Psoas muscle (tissue), 8 donors: ENCODE results near the gene MACROH2A2. TPM values are rescaled to one million over a fixed set of nuclear protein-coding genes. Genes with fewer than 3 reads are reported as not detected.
"Not testable (repeated sequence)": the region's sequence is repeated elsewhere in the genome, so short reads cannot be mapped to it uniquely, and the experiment has no call there.

ENCODE experiments used
- ATAC-seq, 4 donors: fragments of 200-7000 bp; cut with Tn5 transposase; one replicate each; pipeline ENCODE4 v1.9.1; 2020; ENCODE audit warnings: moderate library complexity in 3 of 4, mild to moderate bottlenecking in 2 of 4
- DNase-seq, 2 donors: peaks; one replicate each; pipeline ENCODE4 v3.0.0-alpha.2; 2020
- H3K27ac ChIP-seq: fragments of 200-600 bp; one replicate; pipeline ENCODE4 v1.8.0; 2022
- H3K27me3 ChIP-seq, 3 donors: fragments of 200-600 bp in 1 of 3; one replicate each; pipeline versions ENCODE4 v1.6.1 to v1.8.0; 2013 to 2022; ENCODE audit warnings: low read length in 2 of 3, mild to moderate bottlenecking in 2 of 3, moderate library complexity in 1 of 3; ENCODE audit not compliant: insufficient read depth in 3 of 3
- H3K36me3 ChIP-seq, 2 donors: fragments of 200-600 bp in 1 of 2; one replicate each; pipeline versions ENCODE4 v1.6.1 to v1.8.0; 2013 to 2022; ENCODE audit warnings: low read depth in 1 of 2, mild to moderate bottlenecking in 1 of 2, moderate library complexity in 1 of 2; ENCODE audit not compliant: insufficient read depth in 1 of 2
- H3K4me1 ChIP-seq: fragments of 200-600 bp; one replicate; pipeline ENCODE4 v1.8.0; 2022
- H3K4me3 ChIP-seq: fragments of 200-600 bp; one replicate; pipeline ENCODE4 v1.8.0; 2022; ENCODE audit warnings: mild to moderate bottlenecking
- H3K9me3 ChIP-seq: fragments of 200-600 bp; one replicate; pipeline ENCODE4 v1.8.0; 2022
- CTCF ChIP-seq: fragments of 200-600 bp; IDR thresholded peaks from one replicate; pipeline ENCODE4 v1.8.0; 2022; ENCODE audit warnings: antibody characterized with exemption
- WGBS, 3 donors: extraction: QIAGEN DNeasy Blood & Tissue Kit; methylation state at CpG; one replicate each; pipeline versions ENCODE4 v1.1.6 to v1.1.7; 2013; 5-methylcytosine and 5-hydroxymethylcytosine counted together
- intact Hi-C, 2 donors: fragments of 100-400 bp; cut with DNase I; formaldehyde crosslinking; loops; one replicate each; pipeline versions ENCODE4 v1.11.0 to v1.14.2; 2022
- polyA plus RNA-seq, 3 donors: library from polyadenylated mRNA; stranded (reverse); fragments of 200-250 nt; gene quantifications; one replicate each; pipeline ENCODE4 v1.2.3, GENCODE V29; 2013
- total RNA-seq, 4 donors: library from RNA; stranded (reverse); fragmentation: NEBNext Ultra II Directional in 2 of 4; extraction: Animal tissue kit (Norgen Biotek cat#: 25700) in 2 of 4; gene quantifications; one replicate each; pipeline versions ENCODE4 v1.2.1 to v1.2.4, GENCODE V29; 2021 to 2023
- donor health status: healthy with polysubstance abuse.
- donor health status: DM: no; HTN: no; CAD: no; lungs with moderate emphysema.
- donor health status: Bipolar disorder and iron deficiency.
- donor health status: healthy.
- donor health status: DM: yes; HTN: yes; CAD: no.
- donor health status: DM: no; HTN: no; CAD: no.
- donor health status: DM: no; HTN: no; CAD: no.
- donor health status: DM: yes; HTN: yes; CAD: no.

Gene MACROH2A2
- total and polyA plus RNA-seq, 7 donors = 3.0 to 7.2 (median 5.7) TPM

- no peak for ATAC-seq
- Histone ChIP-seq H3K4me3 (no peak overlapping the region), H3K4me1 (peaks cover 7% of the 10 kb centered on the region), H3K27me3 (no peaks in the 10 kb centered on the region), H3K27ac (no peak overlapping the region), H3K36me3 (peaks cover 2 to 53% of the 10 kb centered on the region in 2 donors), H3K9me3 (no peaks in the 10 kb centered on the region)
- WGBS, 3 donors = 92 to 98% (median 95%) methylated on average over 5 of the region's 5 CpGs
- no peak for TF ChIP-seq CTCF
- DNase-seq = no peak
- intact Hi-C loops = no loop called here
Observed at GRCh38 chr10:70122742-70123141, 70.1 kb downstream of the MACROH2A2 start.

GRCh38 chr10:70123166-70123565 lies 70.5 kb downstream of the MACROH2A2 start:
- H3K27me3 ChIP-seq, intact Hi-C loops, DNase-seq, H3K4me1 ChIP-seq, H3K9me3 ChIP-seq, H3K27ac ChIP-seq, H3K4me3 ChIP-seq, ATAC-seq: not testable (repeated sequence)
- WGBS, 3 donors = 93 to 98% (median 97%) methylated on average over 9 of the region's 9 CpGs
- peaks cover 2 to 55% of the 10 kb centered on the region in 2 donors for H3K36me3 ChIP-seq

- Histone ChIP-seq H3K4me3 (no peak overlapping the region), H3K4me1 (no peaks in the 10 kb centered on the region), H3K36me3 (peaks cover 2 to 56% of the 10 kb centered on the region in 2 donors), H3K27me3 (no peaks in the 10 kb centered on the region), H3K27ac (no peak overlapping the region), H3K9me3 (no peaks in the 10 kb centered on the region)
- TF ChIP-seq CTCF = no peak
- WGBS, 3 donors = 86 to 90% (median 89%) methylated on average over 10 of the region's 10 CpGs
- intact Hi-C loops = no loop called here
- no peak for ATAC-seq
- DNase-seq = no peak
Observed at GRCh38 chr10:70123817-70124216, 71.2 kb downstream of the MACROH2A2 start.

- H3K27me3 ChIP-seq = no peaks in the 10 kb centered on the region
- H3K27ac ChIP-seq = no peak overlapping the region
- H3K4me1 ChIP-seq = no peaks in the 10 kb centered on the region
- DNase-seq = no peak
- TF ChIP-seq CTCF = no peak
- no peaks in the 10 kb centered on the region for H3K9me3 ChIP-seq
- intact Hi-C loops = no loop called here
- no peak for ATAC-seq
- no peak overlapping the region for H3K4me3 ChIP-seq
- 96% methylated on average over 1 of the region's 1 CpG for WGBS, 3 donors
- H3K36me3 ChIP-seq = peaks cover 2 to 50% of the 10 kb centered on the region in 2 donors
Observed at GRCh38 chr10:70124415-70124814, 71.8 kb downstream of the MACROH2A2 start.

- H3K27ac ChIP-seq = no peak overlapping the region
- H3K27me3 ChIP-seq = no peaks in the 10 kb centered on the region
- intact Hi-C loops = no loop called here
- TF ChIP-seq CTCF = no peak
- no peak overlapping the region for H3K4me3 ChIP-seq
- no peaks in the 10 kb centered on the region for H3K9me3 ChIP-seq
- ATAC-seq (no peak), DNase-seq (no peak)
- H3K36me3 ChIP-seq = peaks cover 2 to 50% of the 10 kb centered on the region in 2 donors
- WGBS, 3 donors = 94 to 100% (median 97%) methylated on average over 3 of the region's 3 CpGs
- no peaks in the 10 kb centered on the region for H3K4me1 ChIP-seq
Observed at GRCh38 chr10:70124918-70125317, 72.3 kb downstream of the MACROH2A2 start.
